ENCODE results near the gene TEDDM1. TPM values are rescaled to one million over a fixed set of nuclear protein-coding genes. Genes with fewer than 3 reads are reported as not detected.

Gene TEDDM1
- total RNA-seq, 3 donors from 2014 or later: not detected

DNA sequence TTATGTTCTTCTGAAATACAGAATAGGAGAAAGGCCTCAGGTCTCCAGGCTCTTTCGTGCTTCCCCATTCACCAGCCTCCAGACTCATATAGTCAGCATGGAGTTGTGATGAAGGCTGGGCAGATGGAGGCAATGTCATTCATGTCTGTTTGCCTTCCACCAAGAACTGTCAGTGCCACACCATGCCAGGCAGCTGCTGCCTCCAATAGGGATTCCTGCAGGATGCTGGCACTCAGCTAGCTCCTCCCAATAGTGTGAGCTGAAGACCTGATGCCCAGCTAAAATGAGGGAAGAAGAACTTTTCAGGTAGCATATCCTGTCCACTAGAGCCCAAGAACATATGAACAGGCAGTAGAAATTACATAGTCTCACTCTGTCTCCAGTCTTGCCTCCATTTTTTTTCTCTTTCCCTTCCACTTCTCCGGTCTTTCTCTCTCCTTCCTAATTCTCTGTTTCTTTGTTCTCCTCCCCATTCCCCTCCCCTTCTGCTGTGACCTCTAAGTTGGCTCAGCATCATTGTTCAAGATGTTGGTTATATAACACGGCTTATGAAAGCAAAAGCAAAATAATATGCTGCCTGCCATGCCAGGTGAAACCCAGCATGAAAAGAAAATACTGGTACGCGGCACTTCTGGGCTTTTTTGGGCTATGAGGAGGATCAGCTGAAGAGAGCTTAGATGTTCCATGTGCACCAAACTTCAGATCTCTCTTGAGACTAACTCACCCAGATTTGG lies 26.2 kb downstream of the TEDDM1 start:
- Histone ChIP-seq H3K4me1 (ENCODE audit: low read depth) (no peaks in the 10 kb centered on the region), H3K36me3 (ENCODE audit: low read depth) (no peaks in the 10 kb centered on the region), H3K9me3 (no peaks in the 10 kb centered on the region), H3K4me3 (no peak overlapping the region)
- DNase-seq (no peak), ATAC-seq (no peak)
- intact Hi-C loops (cut with DNase I, micrococcal nuclease): no loop called here
- TF ChIP-seq, protein P1, sequence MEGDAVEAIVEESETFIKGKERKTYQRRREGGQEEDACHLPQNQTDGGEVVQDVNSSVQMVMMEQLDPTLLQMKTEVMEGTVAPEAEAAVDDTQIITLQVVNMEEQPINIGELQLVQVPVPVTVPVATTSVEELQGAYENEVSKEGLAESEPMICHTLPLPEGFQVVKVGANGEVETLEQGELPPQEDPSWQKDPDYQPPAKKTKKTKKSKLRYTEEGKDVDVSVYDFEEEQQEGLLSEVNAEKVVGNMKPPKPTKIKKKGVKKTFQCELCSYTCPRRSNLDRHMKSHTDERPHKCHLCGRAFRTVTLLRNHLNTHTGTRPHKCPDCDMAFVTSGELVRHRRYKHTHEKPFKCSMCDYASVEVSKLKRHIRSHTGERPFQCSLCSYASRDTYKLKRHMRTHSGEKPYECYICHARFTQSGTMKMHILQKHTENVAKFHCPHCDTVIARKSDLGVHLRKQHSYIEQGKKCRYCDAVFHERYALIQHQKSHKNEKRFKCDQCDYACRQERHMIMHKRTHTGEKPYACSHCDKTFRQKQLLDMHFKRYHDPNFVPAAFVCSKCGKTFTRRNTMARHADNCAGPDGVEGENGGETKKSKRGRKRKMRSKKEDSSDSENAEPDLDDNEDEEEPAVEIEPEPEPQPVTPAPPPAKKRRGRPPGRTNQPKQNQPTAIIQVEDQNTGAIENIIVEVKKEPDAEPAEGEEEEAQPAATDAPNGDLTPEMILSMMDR (IDR thresholded peaks at IDR 0.05): no peak

- TF ChIP-seq, protein P1 (IDR thresholded peaks at IDR 0.05): no peak
- H3K36me3 ChIP-seq (ENCODE audit: low read depth): no peaks in the 10 kb centered on the region
- DNase-seq (no peak), ATAC-seq (no peak)
- H3K4me3 ChIP-seq: no peak overlapping the region
- H3K9me3 ChIP-seq: no peaks in the 10 kb centered on the region
- intact Hi-C loops (cut with DNase I, micrococcal nuclease): no loop called here
- no peaks in the 10 kb centered on the region for H3K4me1 ChIP-seq (ENCODE audit: low read depth)
These were observed 29.9 kb downstream of the TEDDM1 start for GRCh38 chr1:182370532-182370931.

DNA sequence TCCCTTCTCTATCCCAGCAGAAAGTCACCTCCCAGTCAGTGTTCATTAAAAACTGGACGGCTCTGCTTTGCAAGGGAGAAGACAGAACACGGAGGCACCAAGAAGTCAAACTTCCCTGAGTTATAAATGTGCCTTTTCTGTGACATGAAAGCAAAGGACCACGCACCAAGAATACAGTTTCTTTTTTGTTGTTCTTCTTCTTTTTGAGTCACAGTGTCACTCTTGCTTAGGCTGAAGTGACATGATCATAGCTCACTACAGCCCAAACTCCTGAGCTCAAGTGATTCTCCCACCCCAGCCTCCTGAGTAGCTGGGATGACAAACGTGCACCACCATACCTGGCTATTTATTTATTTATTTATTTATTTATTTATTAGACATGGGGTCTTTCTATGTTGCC lies 31.6 kb downstream of the TEDDM1 start:
- no peaks in the 10 kb centered on the region for H3K36me3 ChIP-seq (ENCODE audit: low read depth)
- H3K4me1 ChIP-seq (ENCODE audit: low read depth): no peaks in the 10 kb centered on the region
- no peak overlapping the region for H3K4me3 ChIP-seq
- ATAC-seq (no peak), DNase-seq (no peak)
- intact Hi-C loops (cut with DNase I, micrococcal nuclease): no loop called here
- no peaks in the 10 kb centered on the region for H3K9me3 ChIP-seq
- TF ChIP-seq, protein P1 (IDR thresholded peaks at IDR 0.05): no peak

- ATAC-seq: no peak
- TF ChIP-seq, protein P1 (IDR thresholded peaks at IDR 0.05): no peak
- no peaks in the 10 kb centered on the region for H3K9me3 ChIP-seq
- no peak overlapping the region for H3K4me3 ChIP-seq
- no peaks in the 10 kb centered on the region for H3K36me3 ChIP-seq (ENCODE audit: low read depth)
- no peak for DNase-seq
- intact Hi-C loops (cut with DNase I, micrococcal nuclease): no loop called here
- no peaks in the 10 kb centered on the region for H3K4me1 ChIP-seq (ENCODE audit: low read depth)
These were observed 32.1 kb downstream of the TEDDM1 start for GRCh38 chr1:182368358-182368757.

GRCh38 chr1:182367926-182368325 lies 32.5 kb downstream of the TEDDM1 start:
- TF ChIP-seq, protein P1 (IDR thresholded peaks at IDR 0.05): no peak
- intact Hi-C loops (cut with DNase I, micrococcal nuclease): no loop called here
- DNase-seq (no peak), ATAC-seq (no peak)
- Histone ChIP-seq H3K4me1 (ENCODE audit: low read depth) (no peaks in the 10 kb centered on the region), H3K4me3 (no peak overlapping the region), H3K9me3 (no peaks in the 10 kb centered on the region), H3K36me3 (ENCODE audit: low read depth) (no peaks in the 10 kb centered on the region)
